ENCODE data around the gene C11orf97. TPM values are rescaled to one million over a fixed set of nuclear protein-coding genes. Genes with fewer than 3 reads are reported as not detected.

C11orf97 gene
- total RNA-seq, 2 donors from 2014 or later: not detected

GRCh38 chr11:94559361-94559760 lies 47.1 kb downstream of the C11orf97 start:
- H3K9me3 ChIP-seq: no peaks in the 10 kb centered on the region
- TF ChIP-seq CTCF (IDR thresholded peaks at IDR 0.05): no peak
- no peak overlapping the region for H3K4me3 ChIP-seq
- H3K4me1 ChIP-seq: peaks cover 0 to 8% of the 10 kb centered on the region in 2 donors
- H3K27me3 ChIP-seq: no peaks in the 10 kb centered on the region
- DNase-seq (ENCODE audit: low spot score): no peak
- H3K36me3 ChIP-seq: no peaks in the 10 kb centered on the region
- H3K27ac ChIP-seq: no peak overlapping the region

- Histone ChIP-seq H3K27ac (no peak overlapping the region), H3K4me1 (peaks cover 0 to 8% of the 10 kb centered on the region in 2 donors), H3K4me3 (no peak overlapping the region), H3K36me3 (no peaks in the 10 kb centered on the region), H3K9me3 (no peaks in the 10 kb centered on the region), H3K27me3 (no peaks in the 10 kb centered on the region)
- no peak for TF ChIP-seq CTCF (IDR thresholded peaks at IDR 0.05)
- no peak for DNase-seq (ENCODE audit: low spot score)
Observed at GRCh38 chr11:94560834-94561233, 48.6 kb downstream of the C11orf97 start.

GRCh38 chr11:94563176-94563847 lies 51.1 kb downstream of the C11orf97 start:
- TF ChIP-seq CTCF (IDR thresholded peaks at IDR 0.05): peak in 1 of 2 donors; percentile 58
- H3K4me3 ChIP-seq: no peak overlapping the region
- H3K36me3 ChIP-seq: no peaks in the 10 kb centered on the region
- H3K9me3 ChIP-seq: no peaks in the 10 kb centered on the region
- no peaks in the 10 kb centered on the region for H3K27me3 ChIP-seq
- H3K4me1 ChIP-seq: peaks cover 0 to 8% of the 10 kb centered on the region in 2 donors
- no peak overlapping the region for H3K27ac ChIP-seq
- no peak for DNase-seq (ENCODE audit: low spot score)

GRCh38 chr11:94563848-94564467 lies 51.7 kb downstream of the C11orf97 start:
- no peak for DNase-seq (ENCODE audit: low spot score)
- no peak overlapping the region for H3K27ac ChIP-seq
- no peaks in the 10 kb centered on the region for H3K9me3 ChIP-seq
- no peaks in the 10 kb centered on the region for H3K36me3 ChIP-seq
- H3K27me3 ChIP-seq: no peaks in the 10 kb centered on the region
- H3K4me1 ChIP-seq: peaks cover 0 to 8% of the 10 kb centered on the region in 2 donors
- H3K4me3 ChIP-seq: no peak overlapping the region
- TF ChIP-seq CTCF (IDR thresholded peaks at IDR 0.05): no peak

- no peaks in the 10 kb centered on the region for H3K9me3 ChIP-seq
- no peak for TF ChIP-seq CTCF (IDR thresholded peaks at IDR 0.05)
- peaks cover 0 to 8% of the 10 kb centered on the region in 2 donors for H3K4me1 ChIP-seq
- no peaks in the 10 kb centered on the region for H3K36me3 ChIP-seq
- no peak within 1 kb of the TSS for H3K27ac ChIP-seq
- H3K27me3 ChIP-seq: no peaks in the 10 kb centered on the region
- H3K4me3 ChIP-seq: no peak within 1 kb of the TSS
- DNase-seq (ENCODE audit: low spot score): no peak
Observed at GRCh38 chr11:94567181-94567670, 55.0 kb downstream of the C11orf97 start, which contains the start of gene PIWIL4. Gene PIWIL4 (plus strand): TSS chr11:94567368. CDS start chr11:94567519, 151 bp downstream.
